ENCODE results near the gene UBE2J2.
"Not testable (repeated sequence)": the region's sequence is repeated elsewhere in the genome, so short reads cannot be mapped to it uniquely, and the experiment has no call there.

The UBE2J2 gene

GRCh38 chr1:1253972-1254666 lies 19.5 kb downstream of the UBE2J2 start:
- no peak for FAIRE-seq

- no peak for FAIRE-seq
Measured at GRCh38 chr1:1253314-1253713, 20.3 kb downstream of the UBE2J2 start.

DNA sequence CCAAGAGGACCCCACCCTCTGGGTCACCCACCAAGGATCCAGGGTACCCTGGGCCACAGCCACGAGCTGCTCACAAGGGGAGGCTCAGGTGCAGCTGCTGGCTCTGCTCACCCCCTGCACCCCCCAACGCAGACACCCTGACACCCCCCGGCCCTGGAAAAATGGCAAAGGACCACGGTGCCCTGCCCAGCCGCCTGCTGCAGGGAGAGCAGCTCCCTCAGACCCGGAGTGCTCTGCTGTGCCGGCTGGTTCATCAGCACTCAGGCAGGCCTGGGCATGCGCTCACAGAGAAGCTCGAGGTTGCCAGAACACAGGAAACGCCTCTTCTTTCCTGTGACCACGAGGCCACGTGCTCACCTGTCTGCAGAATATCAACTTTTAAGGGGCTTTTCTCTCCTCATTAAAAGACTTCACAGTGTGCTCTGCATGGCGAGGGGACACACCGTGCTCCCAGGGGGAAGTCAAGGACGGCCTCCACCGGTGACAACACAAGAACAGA lies 22.8 kb downstream of the UBE2J2 start:
- no peak for FAIRE-seq

GRCh38 chr1:1248009-1248913 lies 25.4 kb downstream of the UBE2J2 start:
- FAIRE-seq: not testable (repeated sequence)

- no peak for FAIRE-seq
Measured at GRCh38 chr1:1247341-1247913, 26.2 kb downstream of the UBE2J2 start.

DNA sequence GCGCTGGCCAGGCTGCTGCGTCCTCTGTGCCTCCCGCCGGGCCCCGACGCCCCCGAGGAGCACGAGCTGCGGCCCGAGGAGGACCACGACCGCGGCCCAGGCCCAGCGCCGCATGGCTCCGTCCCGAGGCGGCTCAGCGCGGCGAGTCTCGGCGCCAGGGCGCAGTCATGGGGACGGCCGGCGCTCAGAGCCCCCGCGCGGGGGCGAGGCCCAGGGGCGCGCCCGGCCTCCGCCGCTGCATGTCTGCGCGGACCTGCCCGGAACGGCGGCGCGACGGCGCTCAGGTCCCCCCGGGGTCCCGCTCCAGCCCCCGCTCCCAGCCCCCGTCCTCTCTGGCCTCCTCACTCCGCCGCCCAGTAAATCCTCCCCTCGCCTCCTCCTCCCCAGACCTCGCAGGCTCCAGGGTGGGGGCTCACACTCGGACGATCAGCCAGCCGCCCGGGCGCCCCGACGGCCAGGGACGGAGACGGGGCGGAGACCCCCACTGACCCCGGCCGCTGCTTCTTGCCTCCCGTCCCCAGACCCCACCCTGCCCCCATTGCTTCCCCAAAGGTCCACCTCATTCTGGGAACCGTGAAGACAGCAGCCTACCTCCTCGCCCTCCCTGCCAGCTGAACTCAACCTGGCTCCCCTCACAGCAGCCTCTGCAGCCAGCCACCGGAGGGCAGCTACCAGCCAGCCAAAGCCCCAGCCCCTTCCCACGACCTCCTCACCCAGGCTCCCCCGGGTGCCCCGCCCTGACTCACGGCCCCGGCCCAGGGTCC lies 26.9 kb downstream of the UBE2J2 start, which contains the start of gene C1QTNF12:
C1QTNF12 (minus strand) TSS at position 146 of the 764 bp plus-strand sequence; CDS start at position 114, 32 bp downstream.
- no peak for FAIRE-seq

GRCh38 chr1:1245817-1246576 lies 27.7 kb downstream of the UBE2J2 start:
- FAIRE-seq: no peak

DNA sequence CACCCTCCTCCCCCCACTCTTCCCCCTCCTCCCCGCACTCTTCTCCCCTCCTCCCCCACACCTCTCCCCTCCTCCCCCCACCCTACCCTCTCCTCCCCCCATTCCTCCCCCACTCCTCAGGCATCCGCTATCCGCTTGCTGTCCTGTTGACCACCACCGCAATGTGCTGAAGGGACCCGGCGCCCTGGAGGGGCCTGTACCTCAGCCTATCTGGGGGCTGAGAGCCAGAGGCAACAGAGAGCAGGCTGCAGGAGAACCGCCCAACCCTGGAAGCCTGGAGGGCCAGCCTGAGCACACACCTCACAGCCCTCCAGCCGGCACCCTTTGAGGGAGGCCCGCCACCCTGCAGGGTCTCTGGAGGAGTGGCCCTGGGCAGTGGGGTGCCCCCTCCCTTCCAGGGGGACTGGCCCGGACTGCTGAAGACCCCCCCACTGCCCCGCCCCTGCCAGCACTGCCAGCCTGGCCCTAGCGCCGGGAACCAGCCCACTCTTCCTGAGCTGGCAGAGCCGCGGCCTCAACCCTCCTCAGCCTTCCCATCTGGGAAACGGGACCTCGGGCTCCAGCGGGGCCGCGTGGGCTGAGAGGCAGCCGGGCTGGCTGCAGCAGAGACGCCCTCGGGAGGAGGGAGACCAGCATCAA lies 28.4 kb downstream of the UBE2J2 start:
- FAIRE-seq: no peak

GRCh38 chr1:1244192-1244811 lies 29.4 kb downstream of the UBE2J2 start:
- FAIRE-seq: no peak

DNA sequence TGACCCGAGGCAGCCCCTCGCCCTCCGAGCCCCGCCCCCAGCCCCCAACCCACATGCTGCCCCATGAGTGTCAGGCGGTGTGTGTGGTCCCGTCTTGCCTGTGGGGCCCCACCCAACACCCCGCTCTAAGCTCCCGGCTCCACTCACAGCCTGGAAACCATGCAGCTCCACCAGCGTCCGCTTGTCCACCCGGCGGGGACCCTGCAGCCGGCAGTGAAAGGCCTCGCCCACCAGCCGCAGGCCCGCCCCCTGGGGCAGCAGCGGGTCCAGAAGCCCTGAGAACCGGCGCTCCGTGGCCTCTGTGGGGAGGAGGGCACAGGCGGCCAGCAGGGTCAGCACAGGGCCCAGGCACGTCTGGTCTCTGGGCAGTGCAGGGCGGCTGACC lies 29.9 kb downstream of the UBE2J2 start:
- FAIRE-seq: no peak

DNA sequence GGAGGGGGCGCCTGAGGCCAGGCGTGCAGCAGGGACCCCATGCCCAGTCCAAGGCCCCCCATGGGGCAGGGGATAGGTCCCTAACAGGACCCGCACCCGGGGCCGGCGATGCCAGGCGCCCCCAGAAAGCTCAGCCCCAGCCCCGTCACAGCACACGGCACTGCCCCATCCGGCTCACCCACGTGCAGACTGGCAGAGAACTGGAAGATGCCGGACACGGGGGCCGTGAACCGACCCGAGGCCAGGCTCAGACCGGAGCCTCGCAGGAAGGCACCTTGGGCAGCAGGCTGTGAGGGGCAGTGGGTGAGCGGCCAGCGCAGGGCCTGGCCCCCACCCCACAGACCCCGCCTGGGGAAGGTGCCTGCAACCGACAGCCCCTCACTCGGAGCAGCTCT lies 30.4 kb downstream of the UBE2J2 start:
- no peak for FAIRE-seq

GRCh38 chr1:1242461-1243265 lies 31.0 kb downstream of the UBE2J2 start:
- FAIRE-seq: no peak

DNA sequence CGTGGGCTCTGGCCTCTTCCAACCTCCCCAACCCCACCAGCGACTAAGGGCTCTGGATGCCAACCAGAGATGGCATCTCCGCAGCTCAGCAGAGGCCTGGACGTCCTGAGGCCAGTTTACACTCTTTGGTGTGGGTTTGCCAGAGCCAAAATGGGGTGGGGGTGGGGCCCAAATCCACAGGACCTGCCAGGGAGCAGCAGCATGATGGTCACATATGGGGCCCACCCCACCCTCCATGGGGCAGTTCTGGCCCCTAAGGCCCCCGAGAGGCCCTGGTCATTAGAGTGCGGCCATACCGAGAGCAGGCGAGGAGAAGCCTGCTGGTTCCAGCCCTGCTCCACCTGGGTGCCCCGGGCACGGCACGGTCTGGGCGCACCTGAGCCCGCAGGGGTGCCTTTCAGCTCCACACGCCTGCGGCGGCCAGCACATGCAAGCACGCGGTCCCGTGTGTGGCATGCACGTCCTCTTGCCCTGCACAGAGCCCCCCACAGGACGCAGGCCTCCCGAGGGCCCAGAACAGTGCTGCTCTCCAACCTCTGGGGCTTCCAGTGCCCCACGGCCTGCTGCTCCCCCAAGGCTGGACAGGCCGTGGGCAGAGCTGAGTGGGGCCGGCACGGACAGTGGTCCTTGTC lies 31.9 kb downstream of the UBE2J2 start:
- no peak for FAIRE-seq

GRCh38 chr1:1240822-1241587 lies 32.6 kb downstream of the UBE2J2 start:
- FAIRE-seq: no peak

DNA sequence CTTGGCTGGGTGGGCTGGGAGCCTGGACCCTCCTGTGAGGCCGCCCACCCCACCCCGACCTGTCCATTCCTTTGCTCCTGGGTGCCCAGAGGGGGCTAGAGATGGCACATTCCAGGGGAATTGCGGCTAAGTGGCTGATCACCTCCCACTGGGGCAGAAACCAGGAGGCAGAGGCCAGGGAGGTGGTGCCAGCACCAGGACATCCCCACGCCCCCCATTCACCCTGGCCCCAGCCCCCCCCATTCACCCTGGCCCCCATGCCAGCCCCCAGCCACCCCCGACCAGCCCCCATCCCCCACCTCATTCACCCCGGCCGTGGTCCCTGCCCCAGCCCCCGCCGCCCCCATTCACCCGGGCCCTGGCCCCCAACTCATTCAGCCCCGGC lies 33.3 kb downstream of the UBE2J2 start:
- no peak for FAIRE-seq

GRCh38 chr1:1239614-1240347 lies 33.9 kb downstream of the UBE2J2 start:
- no peak for FAIRE-seq

DNA sequence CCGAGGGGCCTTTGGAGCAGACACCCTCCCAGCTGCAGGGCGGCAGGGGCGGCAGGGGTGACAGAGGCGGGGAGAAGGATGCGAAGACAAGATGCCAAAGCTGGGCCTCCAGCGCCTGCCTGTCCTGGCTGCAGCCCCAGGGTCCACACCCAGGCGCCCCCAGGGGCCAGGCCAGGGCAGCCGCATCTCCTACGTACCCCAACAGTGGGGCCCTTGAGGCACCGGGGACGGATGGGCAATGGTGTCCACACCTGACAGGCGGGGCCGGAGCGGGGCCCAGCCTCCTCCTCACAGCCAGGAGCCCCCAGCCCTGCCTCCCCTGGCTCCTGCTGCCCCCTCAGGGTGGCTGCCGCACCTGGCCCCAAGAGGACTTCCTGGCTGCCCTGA lies 34.4 kb downstream of the UBE2J2 start:
- FAIRE-seq: no peak

GRCh38 chr1:1238702-1239178 lies 34.9 kb downstream of the UBE2J2 start:
- no peak for FAIRE-seq
